H1 (cell line): ENCODE measurements around the gene KRT3. TPM values are rescaled to one million over a fixed set of nuclear protein-coding genes. Genes with fewer than 3 reads are reported as not detected.

Source experiments
- CTCF ChIA-PET: fragments of 300-600 bp; sonication (Branson Sonifier 250); formaldehyde crosslinking; loops from one replicate; lab custom pipeline; 2021; ENCODE audit not compliant: partially characterized antibody; lab: Charles Lee
- POLR2A ChIA-PET: fragments of 300-600 bp; sonication (Branson Sonifier 250); formaldehyde crosslinking; loops from one replicate; lab custom pipeline; 2021; ENCODE audit warnings: inconsistent platforms; ENCODE audit not compliant: partially characterized antibody; lab: Charles Lee
- DNase-seq, 2 experiments: peaks; one replicate each; pipeline versions ENCODE4 v3.0.0 to v3.0.0-alpha.2; 2010 to 2022; ENCODE audit warnings: low spot score in 2 of 2, low read depth in 1 of 2, mixed read lengths in 1 of 2
- FAIRE-seq: peaks from 2 replicates; lab custom pipeline; 2011; peaks lifted over from hg19 to GRCh38; lab: Jason Lieb, UNC
- H2AFZ ChIP-seq: 2 replicates; pipeline ENCODE4 v1.8.1; 2012; ENCODE audit warnings: low read length, inconsistent platforms
- H2AK5ac ChIP-seq: 2 replicates; pipeline ENCODE4 v1.6.1; 2013; ENCODE audit warnings: low read depth, low read length
- H2BK120ac ChIP-seq: replicated peaks from 2 replicates; pipeline ENCODE3; 2013; ENCODE audit warnings: low read depth, low read length, inconsistent platforms
- H2BK12ac ChIP-seq: 2 replicates; pipeline ENCODE4 v1.6.1; 2013; ENCODE audit warnings: low read depth, low read length
- H2BK15ac ChIP-seq: 2 replicates; pipeline ENCODE4 v1.6.1; 2013; ENCODE audit warnings: low read length
- H2BK20ac ChIP-seq: 2 replicates; pipeline ENCODE4 v1.6.1; 2013; ENCODE audit warnings: low read length
- H2BK5ac ChIP-seq: 2 replicates; pipeline ENCODE4 v1.6.1; 2013; ENCODE audit warnings: low read depth, low read length
- H3K14ac ChIP-seq: 2 replicates; pipeline ENCODE4 v1.6.1; 2013; ENCODE audit warnings: inconsistent platforms; ENCODE audit not compliant: insufficient read length
- H3K18ac ChIP-seq: 2 replicates; pipeline ENCODE4 v1.6.1; 2013; ENCODE audit warnings: low read length; ENCODE audit errors: extremely low read depth
- H3K23ac ChIP-seq: 2 replicates; pipeline ENCODE4 v1.6.1; 2013; ENCODE audit warnings: inconsistent platforms; ENCODE audit not compliant: insufficient read length
- H3K23me2 ChIP-seq: 2 replicates; pipeline ENCODE4 v1.6.1; 2013; ENCODE audit warnings: low read depth, low read length
- H3K27ac ChIP-seq: 2 replicates; pipeline ENCODE4 v1.6.1; 2011; ENCODE audit warnings: low read depth, low read length, inconsistent platforms
- H3K27me3 ChIP-seq, 4 experiments: replicated peaks in 1 of 4; 1 replicate in 1 of 4; 2 replicates in 3 of 4; pipeline versions ENCODE4 v1.6.1 to v1.8.1; 2011 to 2013; ENCODE audit warnings: low read length in 3 of 4, mild to moderate bottlenecking in 3 of 4, inconsistent platforms in 2 of 4, mixed read lengths in 2 of 4, moderate library complexity in 1 of 4; ENCODE audit not compliant: control insufficient read depth in 3 of 4, insufficient read depth in 3 of 4; ENCODE audit errors: extremely low read depth in 1 of 4
- H3K36me3 ChIP-seq, 4 experiments: 2 replicates each; pipeline versions ENCODE4 v1.6.1 to v1.8.1; 2011 to 2013; ENCODE audit warnings: mild to moderate bottlenecking in 4 of 4, low read length in 3 of 4, moderate library complexity in 2 of 4, control low read depth in 1 of 4, inconsistent platforms in 1 of 4; ENCODE audit not compliant: insufficient read depth in 4 of 4, control insufficient read depth in 2 of 4
- H3K4ac ChIP-seq: replicated peaks from 2 replicates; pipeline ENCODE3; 2013; ENCODE audit warnings: low read length, low read depth, mixed read lengths, inconsistent platforms; ENCODE audit not compliant: insufficient read length
- H3K4me1 ChIP-seq, 4 experiments: replicated peaks in 1 of 4; 1 replicate in 1 of 4; 2 replicates in 3 of 4; pipeline versions ENCODE4 v1.6.1 to v1.8.1; 2011 to 2013; ENCODE audit warnings: low read length in 3 of 4, inconsistent platforms in 2 of 4, mixed read lengths in 1 of 4; ENCODE audit not compliant: insufficient read depth in 4 of 4, control insufficient read depth in 3 of 4
- H3K4me2 ChIP-seq, 2 experiments: 2 replicates each; pipeline versions ENCODE4 v1.6.1 to v1.8.1; 2011 to 2013; ENCODE audit warnings: low read depth in 2 of 2, low read length in 2 of 2, control low read depth in 1 of 2, inconsistent platforms in 1 of 2, mild to moderate bottlenecking in 1 of 2; ENCODE audit not compliant: insufficient read depth in 1 of 2
- H3K4me3 ChIP-seq, 4 experiments: fragments of 200-600, 300-600 bp in 1 of 4; sonication (generic), shearing (Covaris generic), sonication (Bioruptor Twin) in 1 of 4; 2 replicates each; pipeline versions ENCODE4 v1.5.1 to v1.8.1; 2011 to 2016; ENCODE audit warnings: low read length in 4 of 4, low read depth in 3 of 4, control low read depth in 2 of 4, inconsistent platforms in 2 of 4, mild to moderate bottlenecking in 2 of 4, mixed read lengths in 1 of 4, moderate library complexity in 1 of 4; ENCODE audit not compliant: insufficient read depth in 2 of 4; ENCODE audit errors: extremely low read depth in 1 of 4
- H3K56ac ChIP-seq: replicated peaks from 2 replicates; pipeline ENCODE3; 2013; ENCODE audit warnings: low read depth, mild to moderate bottlenecking, mixed read lengths, low read length, inconsistent platforms; ENCODE audit not compliant: insufficient read length
- H3K79me1 ChIP-seq: 2 replicates; pipeline ENCODE4 v1.6.1; 2013; ENCODE audit warnings: low read depth, low read length, control low read depth
- H3K79me2 ChIP-seq, 2 experiments: 2 replicates each; pipeline versions ENCODE4 v1.6.1 to v1.8.1; 2012 to 2013; ENCODE audit warnings: low read length in 2 of 2, mild to moderate bottlenecking in 2 of 2, inconsistent platforms in 1 of 2; ENCODE audit not compliant: insufficient read depth in 2 of 2, control insufficient read depth in 1 of 2
- H3K9ac ChIP-seq, 4 experiments: replicated peaks in 1 of 4; 1 replicate in 1 of 4; 2 replicates in 3 of 4; pipeline versions ENCODE4 v1.6.1 to v1.8.1; 2011 to 2013; ENCODE audit warnings: low read depth in 3 of 4, low read length in 3 of 4, control low read depth in 2 of 4, mild to moderate bottlenecking in 2 of 4, moderate library complexity in 2 of 4, inconsistent platforms in 1 of 4; ENCODE audit errors: extremely low read depth in 1 of 4
- H3K9me3 ChIP-seq, 2 experiments: 2 replicates each; pipeline versions ENCODE4 v1.6.1 to v1.8.1; 2012 to 2013; ENCODE audit warnings: mild to moderate bottlenecking in 2 of 2, moderate library complexity in 2 of 2, control low read depth in 1 of 2, inconsistent platforms in 1 of 2, low read depth in 1 of 2, low read length in 1 of 2, mixed read lengths in 1 of 2; ENCODE audit not compliant: insufficient read depth in 2 of 2
- H4K20me1 ChIP-seq, 2 experiments: replicated peaks in 1 of 2; 2 replicates each; pipeline versions ENCODE3 to v1.8.1; 2011 to 2013; ENCODE audit warnings: inconsistent platforms in 2 of 2, low read length in 2 of 2, mild to moderate bottlenecking in 1 of 2; ENCODE audit not compliant: insufficient read depth in 2 of 2, control insufficient read depth in 1 of 2
- H4K5ac ChIP-seq: 2 replicates; pipeline ENCODE4 v1.6.1; 2013; ENCODE audit warnings: low read length, low read depth, mixed read lengths, inconsistent platforms; ENCODE audit not compliant: insufficient read length
- H4K8ac ChIP-seq: 2 replicates; pipeline ENCODE4 v1.8.0; 2013; ENCODE audit warnings: mild to moderate bottlenecking, moderate library complexity, low read length, inconsistent platforms; ENCODE audit not compliant: insufficient read depth; ENCODE audit errors: extremely low read depth
- H4K91ac ChIP-seq: replicated peaks from 2 replicates; pipeline ENCODE3; 2013; ENCODE audit warnings: low read length, mixed read lengths, inconsistent platforms; ENCODE audit not compliant: insufficient read length
- ASH2L ChIP-seq: fragments of 200-600, 300-600 bp; sonication (generic); IDR thresholded peaks from one replicate; pipeline ENCODE4 v1.7.1; 2017; ENCODE audit warnings: low read length
- BCL11A ChIP-seq, 2 experiments: IDR thresholded peaks; one replicate each; pipeline ENCODE4 v1.6.1; 2011; ENCODE audit warnings: low read depth in 2 of 2, low read length in 2 of 2, mild to moderate bottlenecking in 2 of 2
- JUND ChIP-seq: IDR thresholded peaks from 2 replicates; pipeline ENCODE4 v1.6.1; 2011; ENCODE audit warnings: mild to moderate bottlenecking, improper control_type of control experiment, low read length
- KDM4A ChIP-seq: IDR thresholded peaks from one replicate; pipeline ENCODE4 v1.7.1; 2012; ENCODE audit warnings: low read depth, mild to moderate bottlenecking, moderate library complexity, low read length, inconsistent platforms; ENCODE audit not compliant: severe bottlenecking
- NANOG ChIP-seq: IDR thresholded peaks from 2 replicates; pipeline ENCODE4 v1.6.1; 2011; ENCODE audit warnings: low read length, low read depth, mild to moderate bottlenecking, inconsistent platforms; ENCODE audit not compliant: insufficient read depth, poor library complexity, severe bottlenecking
- POU5F1 ChIP-seq: IDR thresholded peaks from 2 replicates; pipeline ENCODE4 v1.6.1; 2011; ENCODE audit warnings: low read depth, mild to moderate bottlenecking, low read length, moderate library complexity
- RAD21 ChIP-seq, 2 experiments: IDR thresholded peaks in 1 of 2; conservative IDR thresholded peaks in 1 of 2; 2 replicates each; pipeline ENCODE4 v1.6.1; 2011; ENCODE audit warnings: low read depth in 2 of 2, low read length in 2 of 2, improper control_type of control experiment in 1 of 2, inconsistent platforms in 1 of 2, mild to moderate bottlenecking in 1 of 2, moderate library complexity in 1 of 2
- SIN3A ChIP-seq, 2 experiments: IDR thresholded peaks in 1 of 2; conservative IDR thresholded peaks in 1 of 2; 2 replicates each; pipeline ENCODE4 v1.6.1; 2011 to 2012; ENCODE audit warnings: low read length in 2 of 2, improper control_type of control experiment in 1 of 2, low read depth in 1 of 2, mild to moderate bottlenecking in 1 of 2
- SIRT6 ChIP-seq: IDR thresholded peaks from one replicate; pipeline ENCODE4 v1.7.1; 2012; ENCODE audit warnings: low read length, inconsistent platforms
- SIX5 ChIP-seq: IDR thresholded peaks from 2 replicates; pipeline ENCODE4 v1.6.1; 2011; ENCODE audit warnings: mild to moderate bottlenecking, low read depth, low read length
- TBP ChIP-seq: IDR thresholded peaks from 2 replicates; pipeline ENCODE4 v1.6.1; 2011; ENCODE audit warnings: low read depth, low read length, improper control_type of control experiment
- WGBS, 2 experiments: shearing (Covaris generic) in 1 of 2; methylation state at CpG; one replicate each; pipeline versions ENCODE4 v1.1.6 to v1.1.7; 2013 to 2015; ENCODE audit warnings: low lambda C conversion rate in 2 of 2, mixed read lengths in 2 of 2, inconsistent platforms in 1 of 2, low coverage in 1 of 2, missing lambda C conversion rate in 1 of 2; ENCODE audit not compliant: insufficient replicate concordance in 2 of 2, insufficient coverage in 1 of 2, insufficient read length in 1 of 2; ENCODE audit errors: extremely low coverage in 1 of 2, missing lambda C conversion rate in 1 of 2; 5-methylcytosine and 5-hydroxymethylcytosine counted together
- polyA plus RNA-seq, 7 experiments: library from polyadenylated mRNA; depleted of rRNA in 3 of 7; stranded (reverse) in 5 of 7; unstranded in 2 of 7; fragments of >200 nt in 5 of 7; fragments of 200-250 nt in 2 of 7; gene quantifications; 1 replicate in 5 of 7; 2 replicates in 1 of 7; 4 replicates in 1 of 7; pipeline versions ENCODE4 v1.2.1 to v1.2.3, GENCODE V29; 2011 to 2013; ENCODE audit warnings: missing spikeins in 2 of 7, mixed read lengths in 2 of 7
- total RNA-seq: library from RNA; stranded (reverse); fragmentation: NEBNext Ultra II Directional; extraction: Animal tissue kit (Norgen Biotek cat#: 25700); gene quantifications from 2 replicates; pipeline ENCODE4 v1.2.1, GENCODE V29; 2021
- TF ChIP-seq, protein P1 (sequence below): IDR thresholded peaks from 2 replicates; pipeline ENCODE4 v1.6.1; 2012; ENCODE audit warnings: low read length, inconsistent platforms

Gene KRT3
- total and polyA plus RNA-seq, 2 of the 8 experiments (the other 6 are each of a cell fraction or from before 2014, with no cell fraction given) = not detected

DNA sequence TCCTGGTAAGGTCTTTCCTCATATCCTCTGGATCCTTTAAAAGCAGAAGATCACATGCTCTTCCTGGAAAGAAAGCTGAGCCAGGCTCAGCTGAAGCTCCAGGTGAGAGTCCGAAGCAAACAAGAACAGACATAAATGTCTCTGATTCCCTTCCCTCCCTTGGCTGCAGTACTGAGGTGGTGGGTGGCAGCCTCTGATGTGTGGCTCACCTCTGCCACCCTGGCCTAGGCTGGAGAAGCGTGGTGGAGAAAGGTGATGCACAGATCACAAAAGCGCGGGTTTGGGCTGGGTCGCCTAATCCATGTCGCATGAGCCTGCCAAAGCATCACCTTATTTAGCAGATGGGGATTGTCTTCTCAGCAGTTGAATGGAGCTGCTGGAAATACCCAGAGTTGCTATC lies 16.0 kb downstream of the KRT3 start:
- Histone ChIP-seq H2AK5ac (no peak overlapping the region), H3K36me3 (no peaks in the 10 kb centered on the region), H3K56ac (no peak overlapping the region), H3K79me1 (no peaks in the 10 kb centered on the region), H3K27ac (no peak overlapping the region), H4K20me1 (no peaks in the 10 kb centered on the region), H3K4me3 (no peak overlapping the region), H2BK5ac (no peak overlapping the region), H2BK12ac (no peak overlapping the region), H2AFZ (no peak overlapping the region), H3K14ac (no peak overlapping the region), H3K9me3 (no peaks in the 10 kb centered on the region), H2BK20ac (no peak overlapping the region), H2BK120ac (no peak overlapping the region), H3K18ac (no peak overlapping the region), H3K9ac (no peak overlapping the region), H3K79me2 (no peaks in the 10 kb centered on the region), H2BK15ac (no peak overlapping the region), H4K5ac (no peak overlapping the region), H3K4ac (no peak overlapping the region), H3K27me3 (no peaks in the 10 kb centered on the region), H3K23me2 (no peaks in the 10 kb centered on the region), H3K4me2 (no peak overlapping the region), H4K8ac (no peak overlapping the region), H3K4me1 (no peaks in the 10 kb centered on the region), H3K23ac (no peak overlapping the region), H4K91ac (no peak overlapping the region)
- CTCF ChIA-PET = interaction anchor here (1.0 to 3.5 kb wide), 6 partner anchors 8 to 194 kb away, joined by 3 to 10 read pairs (median 4); no protein-coding TSS in a partner anchor
- POLR2A ChIA-PET = interaction anchor here (1.0 kb wide), 1 partner anchor 18 kb away, joined by 3 read pairs; no protein-coding TSS in a partner anchor
- WGBS, 2 experiments = 94% methylated on average over 6 of the region's 6 CpGs; no CpG with 5 or more reads in 1 of the 2 experiments
- DNase-seq (no peak), FAIRE-seq (no peak)
- TF ChIP-seq TBP (no peak), SIX5 (no peak), ASH2L (no peak), NANOG (no peak), JUND (no peak), SIRT6 (no peak), BCL11A (IDR thresholded peaks at IDR 0.05; ENCODE audit: low read depth in 2 of 2, low read length in 2 of 2) (no peak), RAD21 (IDR thresholded peaks at IDR 0.05 in 1 of 2, conservative IDR thresholded peaks at IDR 0.05 in 1 of 2; ENCODE audit: low read depth in 2 of 2, low read length in 2 of 2) (no peak), KDM4A (no peak), SIN3A (conservative IDR thresholded peaks at IDR 0.05 in 1 of 2, IDR thresholded peaks at IDR 0.05 in 1 of 2; ENCODE audit: low read depth in 1 of 2, low read length in 2 of 2) (no peak), POU5F1 (no peak)
- TF ChIP-seq, protein P1, sequence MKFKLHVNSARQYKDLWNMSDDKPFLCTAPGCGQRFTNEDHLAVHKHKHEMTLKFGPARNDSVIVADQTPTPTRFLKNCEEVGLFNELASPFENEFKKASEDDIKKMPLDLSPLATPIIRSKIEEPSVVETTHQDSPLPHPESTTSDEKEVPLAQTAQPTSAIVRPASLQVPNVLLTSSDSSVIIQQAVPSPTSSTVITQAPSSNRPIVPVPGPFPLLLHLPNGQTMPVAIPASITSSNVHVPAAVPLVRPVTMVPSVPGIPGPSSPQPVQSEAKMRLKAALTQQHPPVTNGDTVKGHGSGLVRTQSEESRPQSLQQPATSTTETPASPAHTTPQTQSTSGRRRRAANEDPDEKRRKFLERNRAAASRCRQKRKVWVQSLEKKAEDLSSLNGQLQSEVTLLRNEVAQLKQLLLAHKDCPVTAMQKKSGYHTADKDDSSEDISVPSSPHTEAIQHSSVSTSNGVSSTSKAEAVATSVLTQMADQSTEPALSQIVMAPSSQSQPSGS = no peak
